ENCODE measurements around the gene NAT10. TPM values are rescaled to one million over a fixed set of nuclear protein-coding genes. Genes with fewer than 3 reads are reported as not detected.
"Not testable (repeated sequence)": the region's sequence is repeated elsewhere in the genome, so short reads cannot be mapped to it uniquely, and the experiment has no call there.

Gene NAT10
- 10 to 100 TPM; 29.6 to 34.4 (median 30.7) TPM for total RNA-seq
- long read RNA-seq, donor 1, full-length matches to known transcripts: 5 of 15 reads
- long read RNA-seq, donor 1, partial matches to known transcripts: 9 of 15 reads
- long read RNA-seq, donor 1, other reads (novel, unspliced or antisense): 1 of 15 reads
- long read RNA-seq, donor 2, full-length matches to known transcripts: 3 of 3 reads
- long read RNA-seq, donor 2, partial matches to known transcripts: 0 of 3 reads
- long read RNA-seq, donor 2, other reads (novel, unspliced or antisense): 0 of 3 reads

GRCh38 chr11:34105079-34105956 is at the start of gene NAT10:
TSS of gene NAT10 (plus strand) at chr11:34105629. CDS start at chr11:34108226, 2,597 bp downstream.
- peak within 1 kb of the TSS; percentile 51 for H3K4me3 ChIP-seq
- peaks cover 7% of the 10 kb centered on the region for H3K4me1 ChIP-seq (ENCODE audit: low read depth)
- intact Hi-C loops (cut with DNase I, micrococcal nuclease): no loop called here
- ATAC-seq (peak; percentile 99), DNase-seq (peak; percentile 96 to 99 (median 98))
- TF ChIP-seq CTCF (IDR thresholded peaks at IDR 0.05): no peak
- H3K36me3 ChIP-seq (ENCODE audit: low read depth): peaks cover 6% of the 10 kb centered on the region
- H3K9me3 ChIP-seq: no peaks in the 10 kb centered on the region

- Histone ChIP-seq H3K4me3 (no peak overlapping the region), H3K36me3 (ENCODE audit: low read depth) (no peaks in the 10 kb centered on the region), H3K4me1 (ENCODE audit: low read depth) (peaks cover 42% of the 10 kb centered on the region), H3K9me3 (no peaks in the 10 kb centered on the region)
- TF ChIP-seq CTCF (IDR thresholded peaks at IDR 0.05): no peak
- no peak for ATAC-seq
- no peak for DNase-seq
- intact Hi-C loops (cut with DNase I, micrococcal nuclease): no loop called here
Observed at GRCh38 chr11:34056672-34057071, 48.8 kb upstream of the NAT10 start.

- DNase-seq (no peak), ATAC-seq (peak; percentile 69)
- peaks cover 30% of the 10 kb centered on the region for H3K4me1 ChIP-seq (ENCODE audit: low read depth)
- no peak for TF ChIP-seq CTCF (IDR thresholded peaks at IDR 0.05)
- H3K9me3 ChIP-seq: no peaks in the 10 kb centered on the region
- no peaks in the 10 kb centered on the region for H3K36me3 ChIP-seq (ENCODE audit: low read depth)
- intact Hi-C loops (cut with DNase I, micrococcal nuclease): no loop called here
- H3K4me3 ChIP-seq: no peak overlapping the region
Observed at GRCh38 chr11:34063061-34063795, 42.2 kb upstream of the NAT10 start.

GRCh38 chr11:34064291-34064690 is 41.1 kb upstream of the NAT10 start:
- no peaks in the 10 kb centered on the region for H3K9me3 ChIP-seq
- TF ChIP-seq CTCF (IDR thresholded peaks at IDR 0.05): no peak
- ATAC-seq (no peak), DNase-seq (no peak)
- no peaks in the 10 kb centered on the region for H3K36me3 ChIP-seq (ENCODE audit: low read depth)
- intact Hi-C loops (cut with DNase I, micrococcal nuclease): no loop called here
- peaks cover 33% of the 10 kb centered on the region for H3K4me1 ChIP-seq (ENCODE audit: low read depth)
- H3K4me3 ChIP-seq: no peak overlapping the region

- Histone ChIP-seq H3K36me3 (ENCODE audit: low read depth) (no peaks in the 10 kb centered on the region), H3K9me3 (no peaks in the 10 kb centered on the region), H3K4me3 (no peak overlapping the region), H3K4me1 (ENCODE audit: low read depth) (peaks cover 31% of the 10 kb centered on the region)
- intact Hi-C loops (cut with DNase I, micrococcal nuclease): no loop called here
- no peak for TF ChIP-seq CTCF (IDR thresholded peaks at IDR 0.05)
- ATAC-seq (no peak), DNase-seq (no peak)
Observed at GRCh38 chr11:34065505-34066203, 39.8 kb upstream of the NAT10 start.

- H3K9me3 ChIP-seq; H3K36me3 ChIP-seq (ENCODE audit: low read depth); ATAC-seq; intact Hi-C loops (cut with DNase I, micrococcal nuclease); DNase-seq; H3K4me3 ChIP-seq: not testable (repeated sequence)
- H3K4me1 ChIP-seq (ENCODE audit: low read depth): peaks cover 26% of the 10 kb centered on the region
Observed at GRCh38 chr11:34066766-34067165, 38.7 kb upstream of the NAT10 start.
